ENCODE results near the gene BICDL1. TPM values are rescaled to one million over a fixed set of nuclear protein-coding genes. Genes with fewer than 3 reads are reported as not detected.
A peak's percentile ranks its signal among the peaks of the same experiment; 100 is the strongest.

BICDL1 gene
- total RNA-seq, 1 donor from 2014 or later: 40.1 TPM

GRCh38 chr12:120096671-120097202 is 107.7 kb downstream of the BICDL1 start:
- no peaks in the 10 kb centered on the region for H3K27me3 Mint-ChIP-seq (ENCODE audit: low read depth)
- no peak overlapping the region for H3K4me3 Mint-ChIP-seq
- no peaks in the 10 kb centered on the region for H3K9me3 Mint-ChIP-seq
- no peak for TF ChIP-seq CTCF (IDR thresholded peaks at IDR 0.05; ENCODE audit: unreplicated experiment)
- peaks cover 19% of the 10 kb centered on the region for H3K4me1 Mint-ChIP-seq
- no peak overlapping the region for H3K27ac Mint-ChIP-seq
- H3K36me3 Mint-ChIP-seq: peaks cover 10% of the 10 kb centered on the region
- DNase-seq (ENCODE audit: low spot score in 2 of 2, unreplicated experiment in 2 of 2): no peak

GRCh38 chr12:120098756-120099470 is 109.9 kb downstream of the BICDL1 start:
- Mint-ChIP-seq H3K27me3 (ENCODE audit: low read depth) (no peaks in the 10 kb centered on the region), H3K36me3 (peaks cover 12% of the 10 kb centered on the region), H3K4me1 (peaks cover 13% of the 10 kb centered on the region), H3K4me3 (no peak overlapping the region), H3K27ac (no peak overlapping the region), H3K9me3 (no peaks in the 10 kb centered on the region)
- no peak for TF ChIP-seq CTCF (IDR thresholded peaks at IDR 0.05; ENCODE audit: unreplicated experiment)
- no peak for DNase-seq (ENCODE audit: low spot score in 2 of 2, unreplicated experiment in 2 of 2)

- TF ChIP-seq CTCF (IDR thresholded peaks at IDR 0.05; ENCODE audit: unreplicated experiment): no peak
- no peak for DNase-seq (ENCODE audit: low spot score in 2 of 2, unreplicated experiment in 2 of 2)
- Mint-ChIP-seq H3K4me3 (no peak overlapping the region), H3K27me3 (ENCODE audit: low read depth) (no peaks in the 10 kb centered on the region), H3K9me3 (no peaks in the 10 kb centered on the region), H3K36me3 (peaks cover 13% of the 10 kb centered on the region), H3K27ac (no peak overlapping the region), H3K4me1 (peaks cover 11% of the 10 kb centered on the region)
Measured at GRCh38 chr12:120099738-120100137, 110.7 kb downstream of the BICDL1 start.

GRCh38 chr12:120100630-120101029 is 111.6 kb downstream of the BICDL1 start:
- peaks cover 19% of the 10 kb centered on the region for H3K36me3 Mint-ChIP-seq
- TF ChIP-seq CTCF (IDR thresholded peaks at IDR 0.05; ENCODE audit: unreplicated experiment): no peak
- no peak overlapping the region for H3K27ac Mint-ChIP-seq
- no peaks in the 10 kb centered on the region for H3K27me3 Mint-ChIP-seq (ENCODE audit: low read depth)
- no peak for DNase-seq (ENCODE audit: low spot score in 2 of 2, unreplicated experiment in 2 of 2)
- no peak overlapping the region for H3K4me3 Mint-ChIP-seq
- H3K4me1 Mint-ChIP-seq: peaks cover 11% of the 10 kb centered on the region
- no peaks in the 10 kb centered on the region for H3K9me3 Mint-ChIP-seq

- peaks cover 11% of the 10 kb centered on the region for H3K4me1 Mint-ChIP-seq
- H3K27me3 Mint-ChIP-seq (ENCODE audit: low read depth): no peaks in the 10 kb centered on the region
- H3K9me3 Mint-ChIP-seq: no peaks in the 10 kb centered on the region
- H3K27ac Mint-ChIP-seq: peak overlapping the region; percentile 78
- DNase-seq (ENCODE audit: low spot score in 2 of 2, unreplicated experiment in 2 of 2): no peak
- no peak for TF ChIP-seq CTCF (IDR thresholded peaks at IDR 0.05; ENCODE audit: unreplicated experiment)
- H3K4me3 Mint-ChIP-seq: no peak overlapping the region
- H3K36me3 Mint-ChIP-seq: peaks cover 23% of the 10 kb centered on the region
Measured at GRCh38 chr12:120101182-120101581, 112.1 kb downstream of the BICDL1 start.

All from mesothelial cell of epicardium (in vitro differentiated cells).